GM21576 (cell line): ENCODE data around the gene FERMT1.
"Not testable (repeated sequence)": the region's sequence is repeated elsewhere in the genome, so short reads cannot be mapped to it uniquely, and the experiment has no call there.

Experiments
- ATAC-seq: cut with Tn5 transposase; IDR thresholded peaks from one replicate; pipeline ENCODE4 v1.9.1; 2021; ENCODE audit warnings: mild to moderate bottlenecking, moderate library complexity; ENCODE audit not compliant: unreplicated experiment

Gene FERMT1

DNA sequence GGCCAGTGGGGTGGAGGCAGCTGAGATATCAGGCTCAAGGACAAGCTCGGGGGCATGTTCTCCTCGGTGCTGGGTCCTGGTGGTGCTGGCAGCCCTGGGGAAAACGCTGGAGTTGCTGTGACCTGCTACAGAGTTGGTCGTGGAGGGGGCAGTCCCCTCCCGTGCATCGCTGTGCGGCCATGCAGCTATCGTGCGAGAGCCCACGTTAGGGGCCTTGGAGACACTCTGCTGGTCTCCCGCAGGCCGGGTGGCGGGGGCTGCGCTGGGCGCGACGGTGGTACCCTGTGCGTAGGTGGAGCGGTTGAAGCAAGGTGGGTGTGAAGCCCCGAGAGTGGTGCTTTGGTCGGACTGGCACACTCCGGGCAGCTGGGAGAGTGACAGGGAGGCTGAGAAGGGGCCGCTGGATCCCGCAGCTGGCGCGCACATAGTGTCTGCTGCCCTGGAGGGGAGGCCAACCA is 81.0 kb downstream of the FERMT1 start:
- ATAC-seq, result no peak

DNA sequence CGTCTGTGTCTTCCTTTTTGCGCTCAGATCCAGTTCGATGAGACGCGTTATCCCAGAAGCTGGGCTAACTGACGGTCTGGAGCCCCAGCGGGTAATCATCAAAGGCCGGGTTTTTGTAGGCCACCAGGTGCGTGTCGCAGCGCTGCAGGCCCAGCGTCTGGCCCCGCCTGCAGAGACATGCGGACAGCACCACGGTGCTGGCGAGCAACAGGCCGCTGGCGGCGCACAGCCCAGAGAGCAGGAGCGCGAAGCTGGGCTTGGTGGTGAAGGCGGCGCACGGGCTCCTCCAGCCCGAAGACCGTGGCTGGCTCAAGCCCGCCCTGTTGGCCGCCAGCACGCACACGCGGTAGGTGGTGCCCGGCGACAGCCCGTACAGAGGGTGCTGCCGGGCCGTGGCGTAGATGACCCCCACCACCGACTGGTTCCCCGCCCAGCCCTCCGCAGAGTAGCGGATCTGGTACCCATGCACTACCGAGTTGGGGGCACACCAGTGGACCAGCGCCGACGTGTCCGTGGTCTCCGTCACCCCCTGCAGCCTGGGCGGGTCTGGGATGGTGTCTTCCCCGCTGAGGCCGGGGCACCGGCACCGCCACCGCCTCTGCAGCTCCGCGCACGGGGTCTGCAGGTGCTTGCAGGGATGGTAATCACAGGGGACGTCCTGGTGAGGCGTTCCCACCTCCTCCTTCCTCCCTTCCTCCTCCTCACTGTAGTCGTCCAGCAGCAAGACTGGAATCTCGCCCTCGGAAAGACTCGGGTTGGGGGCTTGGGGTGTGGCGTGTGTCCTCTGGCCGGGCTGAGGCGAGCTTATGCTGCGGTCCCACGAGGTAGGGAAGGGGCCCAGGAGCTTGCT is 81.6 kb downstream of the FERMT1 start:
- no peak for ATAC-seq

DNA sequence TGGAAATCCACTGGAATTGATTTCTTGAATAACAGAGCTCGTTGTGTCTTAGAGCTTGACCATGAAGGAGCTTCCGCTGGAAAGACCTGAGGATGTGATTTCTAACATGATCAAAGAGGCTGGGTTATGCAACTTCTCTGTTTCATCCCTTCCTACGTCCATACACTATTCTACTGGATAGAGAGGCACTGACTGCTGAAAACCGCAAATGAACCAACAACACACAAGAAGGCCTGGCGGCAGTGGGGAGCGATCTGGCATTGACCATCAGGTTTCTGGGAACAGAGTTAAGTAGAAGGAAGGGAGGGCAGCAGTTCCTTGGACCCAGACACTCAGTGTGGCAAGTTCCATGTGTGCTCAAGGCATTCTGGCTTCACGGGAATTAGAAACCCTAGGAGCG is 82.3 kb downstream of the FERMT1 start:
- ATAC-seq, result no peak

DNA sequence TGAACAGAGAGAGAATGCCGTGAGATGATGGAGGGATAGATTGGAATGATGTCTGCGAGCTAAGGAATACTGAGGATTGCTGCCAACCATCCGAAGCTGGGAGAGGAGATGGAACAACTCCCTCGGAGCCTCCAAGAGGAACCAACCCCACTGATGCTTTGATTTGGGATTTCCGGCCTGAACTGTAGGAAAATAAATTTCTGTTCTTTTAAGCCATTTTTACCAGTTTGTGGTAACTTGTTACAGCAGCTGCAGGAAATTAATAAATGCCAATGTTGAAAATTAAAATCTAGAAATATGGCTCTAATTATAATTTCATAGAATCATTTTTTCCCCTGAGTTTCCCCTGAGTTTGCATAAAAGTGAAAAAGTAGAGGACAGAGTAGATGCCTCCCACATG is 83.1 kb downstream of the FERMT1 start:
- no peak for ATAC-seq

DNA sequence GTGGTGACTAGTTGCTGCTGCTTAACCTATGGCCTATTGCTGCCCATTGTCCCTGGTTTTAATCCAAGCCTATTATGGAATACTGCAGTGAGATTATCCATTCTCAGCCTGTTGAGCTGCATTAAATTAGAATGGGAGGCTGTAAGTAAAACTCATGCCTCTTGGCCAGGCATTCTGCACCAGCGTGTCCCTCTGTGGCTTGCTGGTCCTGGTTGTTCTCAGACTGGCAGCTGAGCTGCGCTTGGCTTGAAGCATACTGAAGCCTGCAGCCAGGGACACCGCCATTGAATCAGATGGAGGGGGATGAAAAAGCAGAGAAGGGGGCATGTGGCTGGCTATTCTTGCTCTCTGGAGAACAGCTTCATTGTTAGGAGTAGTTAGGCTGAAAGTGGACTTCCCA is 84.6 kb downstream of the FERMT1 start:
- ATAC-seq, result no peak

DNA sequence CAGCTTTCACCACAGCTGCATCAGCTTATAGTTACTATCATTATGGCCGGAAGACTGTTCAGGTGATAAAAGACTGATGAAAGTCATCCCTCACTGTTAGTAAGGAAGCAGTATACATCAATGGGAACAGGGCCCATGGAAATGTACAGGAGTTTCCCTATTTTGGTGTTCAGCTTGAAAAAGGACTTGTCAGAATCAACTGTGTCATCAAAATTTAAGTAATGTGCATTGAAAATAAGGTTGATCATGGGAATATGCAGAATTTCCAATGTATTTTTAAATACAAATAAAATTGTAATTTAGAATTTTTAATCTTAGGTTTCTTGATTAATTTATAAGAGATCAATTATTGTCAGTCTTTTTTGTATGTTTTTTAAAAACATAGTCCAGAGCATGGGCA is 85.7 kb downstream of the FERMT1 start:
- ATAC-seq, result no peak

DNA sequence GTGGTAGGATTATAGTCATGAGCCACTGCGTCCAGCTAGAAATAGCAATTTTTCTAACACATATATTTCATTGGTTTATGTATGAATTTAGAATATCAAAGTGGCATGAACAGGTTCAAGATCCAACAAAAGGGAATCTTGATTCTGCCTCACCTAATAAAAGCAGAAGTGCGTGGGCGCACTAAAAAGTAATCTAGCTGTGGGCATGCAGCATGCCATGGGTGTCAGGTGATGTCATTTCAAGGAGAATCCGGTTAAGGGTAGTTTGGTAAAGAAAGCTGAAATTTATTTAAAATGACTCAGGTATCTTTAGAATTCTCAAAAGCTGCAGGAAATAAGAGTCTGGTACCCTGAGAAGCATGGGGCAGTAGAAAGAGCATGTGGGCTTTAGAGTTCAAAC is 86.6 kb downstream of the FERMT1 start:
- ATAC-seq, result no peak

DNA sequence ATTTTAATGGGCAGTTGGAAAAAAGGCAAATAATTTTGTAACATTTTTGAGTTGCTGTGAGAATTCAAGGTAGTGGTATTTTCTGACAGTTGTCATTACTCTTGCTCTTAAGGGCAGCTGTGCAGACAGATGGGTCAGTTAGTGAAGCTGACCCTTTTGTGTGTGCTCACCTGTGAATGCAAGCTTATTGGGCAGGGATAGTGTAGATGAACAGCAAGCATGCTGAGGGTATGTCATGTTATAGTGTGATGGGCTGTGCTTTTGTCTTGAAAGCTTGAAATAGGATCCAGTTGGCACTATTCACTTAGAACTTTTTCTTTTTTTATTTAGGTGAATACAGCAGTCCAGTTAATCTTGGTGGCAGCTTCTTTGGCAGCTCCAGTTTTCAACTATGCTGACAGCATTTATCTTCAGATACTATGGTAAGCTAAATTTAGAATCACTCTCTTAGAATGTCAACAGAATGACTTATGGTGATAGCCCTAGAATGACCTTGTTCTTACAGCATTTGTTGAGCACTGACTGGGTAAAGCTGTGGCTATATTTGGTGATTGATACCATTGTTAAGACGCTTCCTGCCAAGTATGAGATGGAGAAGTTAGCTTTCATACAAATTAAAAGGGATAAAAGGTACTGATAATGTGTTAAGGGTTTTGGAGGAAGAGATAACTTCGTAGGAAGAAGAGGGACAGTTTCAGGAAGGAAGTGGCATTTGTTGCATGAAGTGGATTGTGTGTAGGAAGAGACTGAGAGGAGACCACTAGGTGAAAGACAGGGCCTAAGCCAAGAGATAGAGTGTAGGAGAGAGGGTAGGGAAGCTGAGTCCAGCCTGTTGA is 88.5 kb downstream of the FERMT1 start:
- no peak for ATAC-seq

DNA sequence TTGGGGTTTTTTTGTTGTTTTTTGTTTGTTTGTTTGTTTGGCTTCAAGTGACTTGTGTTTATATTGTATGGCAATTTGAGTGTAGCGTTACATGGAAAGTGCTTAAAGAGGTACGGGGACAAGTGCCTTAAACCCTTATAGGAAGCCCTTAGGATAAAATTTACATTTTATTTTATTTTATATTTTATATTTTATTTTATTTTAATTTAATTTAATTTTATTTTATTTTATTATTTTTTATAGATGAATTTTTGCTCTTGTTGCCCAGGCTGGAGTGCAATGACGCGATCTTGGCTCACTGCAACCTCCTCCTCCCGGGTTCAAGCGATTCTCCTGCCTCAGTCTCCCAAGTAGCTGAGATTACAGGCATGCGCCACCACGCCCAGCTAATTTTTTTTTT is 89.9 kb downstream of the FERMT1 start:
- ATAC-seq, result not testable (repeated sequence)

DNA sequence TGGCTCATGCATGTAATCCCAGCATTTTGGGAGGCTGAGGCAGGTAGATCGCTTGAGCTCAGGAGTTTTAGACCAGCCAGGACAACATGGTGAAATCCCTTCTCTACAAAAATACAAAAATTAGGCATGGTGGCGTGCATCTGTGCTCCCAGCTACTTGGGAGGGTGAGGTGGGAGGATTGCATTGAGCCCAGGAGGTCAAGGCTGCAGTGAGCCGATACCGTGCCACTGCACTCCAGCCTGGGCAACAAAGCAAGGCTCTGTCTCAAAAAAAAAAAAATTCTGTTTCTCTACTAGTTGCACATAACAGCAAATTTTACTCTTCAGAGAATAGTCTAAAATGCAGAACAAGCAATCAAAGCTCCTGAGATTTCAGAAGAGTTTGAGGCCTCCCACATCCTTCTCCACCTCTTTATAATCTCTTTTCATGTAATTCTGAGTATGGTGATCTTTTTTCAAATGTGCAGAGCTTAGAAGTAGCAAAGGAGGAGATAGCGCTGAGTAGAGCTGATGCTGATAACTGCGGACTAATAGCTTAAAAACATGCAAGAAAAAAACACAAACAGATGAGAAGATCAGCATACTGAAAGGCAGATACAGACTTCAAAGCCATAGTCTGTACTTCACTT is 92.3 kb downstream of the FERMT1 start:
- ATAC-seq, result no peak

DNA sequence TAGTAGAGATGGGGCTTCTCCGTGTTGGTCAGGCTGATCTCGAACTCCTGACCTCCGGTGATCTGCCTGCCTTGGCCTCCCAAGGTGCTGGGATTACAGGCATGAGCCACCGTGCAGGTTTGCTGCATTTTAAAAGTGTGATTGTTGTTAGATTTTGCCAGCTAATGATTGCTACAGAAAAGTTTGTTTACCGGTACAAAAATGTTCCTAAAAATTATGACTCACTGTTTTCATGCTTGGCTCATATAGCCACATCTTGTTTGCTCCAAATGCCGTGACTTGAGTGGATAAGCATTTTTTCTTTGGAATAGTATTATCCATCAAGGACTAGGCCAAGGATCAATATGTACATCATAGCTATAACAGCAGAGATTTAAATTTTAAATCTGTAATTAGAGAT is 93.3 kb downstream of the FERMT1 start:
- ATAC-seq, result no peak

DNA sequence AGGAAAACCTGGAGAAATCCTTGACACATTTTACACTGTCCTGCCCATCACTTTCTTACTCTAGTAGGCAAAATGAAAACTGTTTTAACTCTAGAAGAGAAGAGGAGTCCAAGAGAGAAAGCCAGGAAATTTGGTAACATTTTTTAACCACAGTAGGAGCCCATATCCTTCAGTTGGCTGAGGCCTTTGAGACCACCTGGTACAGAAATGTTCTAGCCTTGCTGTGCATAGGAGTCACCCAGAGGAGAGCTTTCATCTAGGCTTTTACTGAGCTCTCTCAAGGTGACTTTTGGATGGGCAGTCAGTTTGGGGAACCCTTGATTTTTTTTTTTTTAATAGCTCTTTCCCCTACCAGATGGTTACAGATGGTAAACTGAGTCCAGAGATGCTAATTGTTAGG is 94.0 kb downstream of the FERMT1 start:
- ATAC-seq, result no peak

DNA sequence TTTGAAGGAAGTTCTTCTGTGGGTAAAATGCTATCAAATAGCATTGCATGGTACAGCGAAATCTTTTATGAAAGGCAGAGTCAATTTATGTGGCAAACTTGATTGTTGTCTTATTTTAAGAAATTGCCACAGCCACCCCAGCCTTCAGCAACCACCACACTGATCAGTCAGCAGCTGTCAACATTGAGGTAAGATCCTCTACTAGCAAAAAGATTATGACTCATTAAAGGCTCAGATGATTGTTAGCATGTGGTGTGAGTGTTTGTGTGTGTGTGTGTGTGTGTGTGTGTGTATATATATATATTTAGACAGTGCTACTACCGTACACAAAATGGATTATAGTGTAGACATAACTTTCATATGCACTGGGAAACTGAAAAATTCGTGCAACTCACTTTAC is 96.8 kb downstream of the FERMT1 start:
- ATAC-seq, result no peak
